Karpas-422 (cell line): Measurements from ENCODE around the gene PLAC8. TPM values are rescaled to one million over a fixed set of nuclear protein-coding genes. Genes with fewer than 3 reads are reported as not detected.
"Not testable (repeated sequence)": the region's sequence is repeated elsewhere in the genome, so short reads cannot be mapped to it uniquely, and the experiment has no call there.

Experiments used
- DNase-seq: peaks from one replicate; pipeline ENCODE4 v3.0.0-alpha.2; 2015
- H2AFZ ChIP-seq: fragments of 200-600 bp; sonication (generic); 2 replicates; pipeline ENCODE4 v1.6.1; 2014; ENCODE audit warnings: antibody characterized with exemption, low read length, mixed read lengths
- H3K27ac ChIP-seq: fragments of 200-600 bp; sonication (generic); 2 replicates; pipeline ENCODE4 v1.5.1; 2014; ENCODE audit warnings: mild to moderate bottlenecking, low read length, moderate library complexity
- H3K27me3 ChIP-seq: fragments of 200-600 bp; sonication (generic); 2 replicates; pipeline ENCODE4 v1.6.1; 2014; ENCODE audit warnings: low read length, mixed read lengths
- H3K36me3 ChIP-seq: fragments of 200-600 bp; sonication (generic); 2 replicates; pipeline ENCODE4 v1.6.1; 2014; ENCODE audit warnings: low read length, mixed read lengths; ENCODE audit not compliant: insufficient read depth
- H3K4me1 ChIP-seq: fragments of 200-600 bp; sonication (generic); 2 replicates; pipeline ENCODE4 v1.6.1; 2014; ENCODE audit warnings: mild to moderate bottlenecking, low read length, mixed read lengths
- H3K4me2 ChIP-seq: fragments of 200-600 bp; sonication (generic); 2 replicates; pipeline ENCODE4 v1.6.1; 2014; ENCODE audit warnings: low read length, low read depth, mild to moderate bottlenecking; ENCODE audit not compliant: poor library complexity, severe bottlenecking
- H3K4me3 ChIP-seq: fragments of 200-600 bp; sonication (generic); 2 replicates; pipeline ENCODE4 v1.5.1; 2014; ENCODE audit warnings: mild to moderate bottlenecking, antibody characterized with exemption, low read length, mixed read lengths
- H3K79me2 ChIP-seq: fragments of 200-600 bp; sonication (generic); 2 replicates; pipeline ENCODE4 v1.6.1; 2014; ENCODE audit warnings: mild to moderate bottlenecking, low read length, mixed read lengths
- H3K9ac ChIP-seq: fragments of 200-600 bp; sonication (generic); 2 replicates; pipeline ENCODE4 v1.6.0; 2014; ENCODE audit warnings: low read length
- H3K9me2 ChIP-seq: fragments of 200-600 bp; sonication (generic), shearing (Covaris generic); replicated peaks from 2 replicates; pipeline ENCODE4 v1.6.0; 2014; ENCODE audit warnings: mild to moderate bottlenecking, low read length, moderate library complexity; ENCODE audit not compliant: insufficient read depth
- H3K9me3 ChIP-seq: fragments of 300-700, 200-600 bp; sonication (generic); 2 replicates; pipeline ENCODE4 v1.6.1; 2014; ENCODE audit warnings: low read length, mixed read lengths
- H4K20me1 ChIP-seq: fragments of 200-600 bp; sonication (generic); 2 replicates; pipeline ENCODE4 v1.6.1; 2014; ENCODE audit warnings: mild to moderate bottlenecking, antibody characterized with exemption, low read length, low read depth; ENCODE audit not compliant: insufficient read depth
- total RNA-seq: library from RNA; depleted of rRNA; stranded (reverse); fragments of >200 nt; shearing (Covaris generic); gene quantifications from 2 replicates; pipeline ENCODE4 v1.2.3, GENCODE V29; 2014; ENCODE audit warnings: low replicate concordance

The PLAC8 gene
- total RNA-seq, 1 experiment from 2014 or later: not detected

DNA sequence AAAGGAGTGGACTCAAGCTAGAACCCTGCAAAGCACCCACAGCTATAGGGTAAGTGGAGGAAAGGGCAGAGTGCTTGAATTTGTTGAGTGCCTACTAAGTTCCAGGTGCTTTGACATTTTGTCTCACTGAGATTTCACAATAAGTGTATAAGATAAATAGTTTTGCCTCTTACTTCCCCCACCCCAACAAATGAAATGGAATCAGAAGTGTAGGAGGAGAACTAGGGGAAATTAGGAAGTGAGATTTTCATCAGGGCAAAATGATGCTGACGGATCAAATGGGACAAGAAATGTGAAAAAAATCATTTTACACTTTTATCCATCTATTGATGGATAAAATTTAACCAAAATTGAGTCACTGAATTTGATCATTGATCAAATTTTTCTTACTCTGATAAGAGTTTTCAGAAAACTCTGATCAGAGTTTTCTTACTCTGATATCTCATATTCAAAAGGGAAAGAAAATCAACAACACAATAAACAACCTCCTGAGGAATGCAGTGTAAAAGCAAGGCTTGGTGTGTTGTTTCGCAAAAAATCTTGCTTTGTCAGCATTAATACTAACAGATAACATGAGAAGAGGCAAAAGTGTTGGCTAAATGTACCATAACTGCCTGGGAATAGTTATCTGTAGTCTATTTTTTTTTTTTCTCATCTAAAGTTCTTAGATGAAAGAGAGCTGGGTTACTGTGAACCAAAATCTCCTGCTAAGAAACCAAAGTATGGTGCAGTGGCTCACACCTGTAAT is 24.9 kb downstream of the PLAC8 start:
- H3K27ac ChIP-seq: no peak overlapping the region
- H4K20me1 ChIP-seq: no peaks in the 10 kb centered on the region
- H3K4me1 ChIP-seq: no peaks in the 10 kb centered on the region
- H3K4me3 ChIP-seq: no peak overlapping the region
- H3K36me3 ChIP-seq: no peaks in the 10 kb centered on the region
- H3K79me2 ChIP-seq: no peaks in the 10 kb centered on the region
- no peak overlapping the region for H3K9ac ChIP-seq
- no peak for DNase-seq
- H3K9me2 ChIP-seq: no peaks in the 10 kb centered on the region
- no peaks in the 10 kb centered on the region for H3K27me3 ChIP-seq
- no peak overlapping the region for H3K4me2 ChIP-seq
- H3K9me3 ChIP-seq: no peaks in the 10 kb centered on the region
- H2AFZ ChIP-seq: no peak overlapping the region

DNA sequence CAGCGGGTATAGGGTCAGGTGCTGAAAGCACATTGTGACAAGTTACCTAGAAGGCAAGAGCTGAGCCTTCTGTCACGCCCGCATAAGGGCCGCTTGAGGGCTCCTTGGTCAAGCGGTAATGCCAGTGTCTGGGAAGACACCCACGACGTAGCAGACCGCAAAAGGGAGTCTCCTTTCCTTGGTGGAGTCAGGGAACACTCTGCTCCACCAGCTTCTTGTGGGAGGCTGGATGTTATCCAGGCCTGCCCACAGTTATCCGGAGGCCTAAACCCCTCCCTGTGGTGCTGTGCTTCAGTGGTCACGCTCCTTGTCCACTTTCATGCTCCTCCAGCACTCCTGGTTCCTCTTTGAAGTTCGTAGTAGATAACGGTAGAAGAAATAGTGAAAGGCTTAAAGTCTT is 29.6 kb downstream of the PLAC8 start:
- not testable (repeated sequence) for H3K9me3 ChIP-seq, H3K4me2 ChIP-seq, DNase-seq, H3K79me2 ChIP-seq, H3K27ac ChIP-seq, H2AFZ ChIP-seq, H3K4me1 ChIP-seq, H3K36me3 ChIP-seq, H3K9ac ChIP-seq, H4K20me1 ChIP-seq, H3K27me3 ChIP-seq, H3K9me2 ChIP-seq, H3K4me3 ChIP-seq

DNA sequence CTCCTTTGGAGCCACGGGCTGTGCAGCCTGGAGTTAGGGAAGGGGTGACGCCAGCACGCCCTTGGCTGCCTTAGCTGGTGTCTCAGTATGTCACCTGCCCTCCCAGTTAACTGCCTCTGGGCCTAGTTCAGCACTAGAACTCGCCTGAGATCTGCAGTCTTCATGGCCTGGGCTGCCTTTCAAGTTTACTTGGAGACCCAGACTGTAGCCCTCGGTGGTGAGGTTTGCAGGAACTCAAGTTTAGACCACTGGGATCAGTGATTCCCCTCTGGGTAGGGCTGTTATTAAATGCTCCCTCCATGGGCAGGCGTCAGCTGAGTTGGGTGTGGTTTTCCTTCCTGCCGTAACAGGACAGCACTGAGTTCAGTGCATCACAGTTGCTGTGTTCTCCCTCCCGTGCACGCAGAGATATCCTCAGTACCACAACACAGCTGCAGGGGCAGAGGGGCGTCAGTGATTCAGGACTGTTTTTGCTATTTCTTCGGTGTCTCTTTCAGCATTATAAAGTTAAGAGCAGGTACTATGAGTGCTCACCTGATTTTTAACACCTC is 30.5 kb downstream of the PLAC8 start:
- Histone ChIP-seq H3K4me1 (no peaks in the 10 kb centered on the region), H3K36me3 (no peaks in the 10 kb centered on the region), H3K27me3 (no peaks in the 10 kb centered on the region), H3K4me2 (no peak overlapping the region), H3K27ac (no peak overlapping the region), H3K4me3 (no peak overlapping the region), H3K9me2 (no peaks in the 10 kb centered on the region), H4K20me1 (no peaks in the 10 kb centered on the region), H3K79me2 (no peaks in the 10 kb centered on the region), H3K9ac (no peak overlapping the region), H2AFZ (no peak overlapping the region), H3K9me3 (no peaks in the 10 kb centered on the region)
- DNase-seq: no peak

DNA sequence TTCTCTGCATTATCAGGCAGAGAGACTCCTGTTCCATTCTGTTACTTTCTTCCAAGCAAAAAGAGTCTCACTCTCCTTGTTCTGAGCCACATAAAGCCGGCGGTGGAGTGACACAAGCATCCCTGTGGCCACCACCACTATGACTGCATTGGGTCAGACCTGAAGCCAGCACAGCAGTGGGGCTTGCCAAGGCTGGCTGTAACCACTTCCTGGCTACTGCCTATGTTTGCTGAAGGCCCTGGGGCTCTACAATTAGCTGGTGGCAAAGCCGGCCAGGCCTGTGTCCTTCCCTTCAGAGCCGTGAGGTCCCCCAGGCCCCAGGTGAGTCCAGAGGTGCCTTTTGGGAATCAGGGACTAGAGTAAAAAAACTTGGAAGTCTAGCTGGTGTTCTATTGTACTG is 31.8 kb downstream of the PLAC8 start:
- Histone ChIP-seq H3K9me3 (no peaks in the 10 kb centered on the region), H2AFZ (no peak overlapping the region), H3K4me3 (no peak overlapping the region), H3K79me2 (no peaks in the 10 kb centered on the region), H3K27me3 (no peaks in the 10 kb centered on the region), H3K9me2 (no peaks in the 10 kb centered on the region), H3K4me2 (no peak overlapping the region), H3K27ac (no peak overlapping the region), H3K9ac (no peak overlapping the region), H4K20me1 (no peaks in the 10 kb centered on the region), H3K36me3 (no peaks in the 10 kb centered on the region), H3K4me1 (no peaks in the 10 kb centered on the region)
- no peak for DNase-seq

DNA sequence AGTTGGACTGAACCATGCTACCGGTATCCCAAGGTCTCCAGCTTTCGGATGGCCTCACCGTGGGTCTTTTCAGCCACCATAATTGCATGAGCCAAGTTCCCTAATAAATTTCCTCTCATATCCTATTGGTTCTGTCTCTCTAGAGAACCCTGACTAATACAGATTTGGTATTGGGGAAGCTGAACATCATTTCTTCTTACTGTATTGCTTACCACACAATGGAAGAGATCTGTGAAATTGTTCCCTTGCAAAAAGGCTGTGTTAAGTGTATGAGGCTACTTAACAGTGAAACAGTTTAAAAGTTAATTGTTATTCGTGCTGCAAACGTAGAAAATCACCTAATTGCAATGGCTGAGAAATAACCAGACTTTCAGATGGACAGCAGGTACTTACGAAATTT is 34.0 kb downstream of the PLAC8 start:
- Histone ChIP-seq H3K9ac (no peak overlapping the region), H2AFZ (no peak overlapping the region), H3K27me3 (no peaks in the 10 kb centered on the region), H3K4me2 (no peak overlapping the region), H3K9me2 (no peaks in the 10 kb centered on the region), H4K20me1 (no peaks in the 10 kb centered on the region), H3K36me3 (no peaks in the 10 kb centered on the region), H3K4me3 (no peak overlapping the region), H3K79me2 (no peaks in the 10 kb centered on the region), H3K27ac (no peak overlapping the region), H3K9me3 (no peaks in the 10 kb centered on the region), H3K4me1 (no peaks in the 10 kb centered on the region)
- DNase-seq: no peak

DNA sequence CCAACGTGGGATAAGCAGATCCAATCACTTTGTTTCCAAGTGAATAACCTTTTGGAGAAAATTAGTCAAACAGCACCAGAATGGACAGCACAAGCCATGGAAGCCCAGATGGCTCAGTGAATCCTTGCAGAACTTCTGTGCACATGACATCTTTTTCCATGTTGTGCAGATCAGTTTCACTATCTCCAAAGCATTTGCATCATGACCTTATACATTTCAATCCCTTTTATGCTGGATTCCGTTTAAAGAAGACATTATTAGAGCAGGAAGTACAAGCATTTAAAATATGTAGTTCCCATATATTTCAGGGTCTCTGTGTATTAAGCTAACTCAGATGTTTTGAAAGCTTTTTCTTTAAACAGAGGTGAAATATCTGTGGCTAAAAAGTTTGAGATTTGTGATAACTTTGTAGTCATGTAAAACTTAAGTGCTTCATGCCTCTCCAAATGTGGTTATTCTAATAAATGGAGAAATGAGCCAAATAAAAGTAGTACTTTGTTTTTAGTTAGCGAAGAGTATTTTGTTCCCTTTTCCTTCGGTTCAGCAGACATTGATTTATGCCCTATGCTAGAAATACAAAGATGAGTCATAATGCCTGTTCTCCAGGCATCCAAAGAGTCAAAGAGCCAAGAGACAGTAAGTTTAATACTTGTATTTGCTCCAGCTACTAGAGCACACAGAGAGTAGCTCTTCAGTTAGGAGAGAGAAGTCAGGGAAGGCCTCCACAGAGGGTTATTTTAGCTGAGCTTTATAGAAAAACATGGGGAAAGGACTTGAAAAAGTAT is 39.0 kb downstream of the PLAC8 start:
- Histone ChIP-seq H3K27me3 (no peaks in the 10 kb centered on the region), H3K9me3 (no peaks in the 10 kb centered on the region), H3K4me2 (no peak overlapping the region), H3K9me2 (no peaks in the 10 kb centered on the region), H3K36me3 (no peaks in the 10 kb centered on the region), H4K20me1 (no peaks in the 10 kb centered on the region), H3K79me2 (no peaks in the 10 kb centered on the region), H3K4me1 (no peaks in the 10 kb centered on the region), H2AFZ (no peak overlapping the region), H3K4me3 (no peak overlapping the region), H3K27ac (no peak overlapping the region), H3K9ac (no peak overlapping the region)
- no peak for DNase-seq

DNA sequence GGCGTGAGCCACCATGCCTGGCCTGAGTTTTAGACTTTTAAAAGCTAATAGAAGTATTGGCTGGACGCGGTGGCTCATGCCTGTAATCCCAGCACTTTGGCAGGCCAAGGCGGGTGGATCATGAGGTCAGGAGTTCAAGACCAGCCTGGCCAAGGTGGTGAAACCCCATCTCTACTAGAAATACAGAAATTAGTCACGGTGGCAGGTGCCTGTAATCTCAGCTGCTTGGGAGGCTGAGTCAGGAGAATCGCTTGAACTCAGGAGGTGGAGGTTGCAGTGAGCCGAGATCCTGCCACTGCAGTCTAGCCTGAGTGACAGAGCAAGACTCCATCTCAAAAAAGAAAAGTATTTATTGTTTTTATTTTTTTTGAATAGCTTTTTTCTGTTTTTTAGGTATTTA is 39.7 kb downstream of the PLAC8 start:
- H3K4me3 ChIP-seq, DNase-seq, H4K20me1 ChIP-seq, H3K4me1 ChIP-seq, H2AFZ ChIP-seq, H3K36me3 ChIP-seq, H3K9ac ChIP-seq, H3K9me3 ChIP-seq, H3K9me2 ChIP-seq, H3K27ac ChIP-seq, H3K79me2 ChIP-seq, H3K27me3 ChIP-seq, H3K4me2 ChIP-seq: not testable (repeated sequence)

DNA sequence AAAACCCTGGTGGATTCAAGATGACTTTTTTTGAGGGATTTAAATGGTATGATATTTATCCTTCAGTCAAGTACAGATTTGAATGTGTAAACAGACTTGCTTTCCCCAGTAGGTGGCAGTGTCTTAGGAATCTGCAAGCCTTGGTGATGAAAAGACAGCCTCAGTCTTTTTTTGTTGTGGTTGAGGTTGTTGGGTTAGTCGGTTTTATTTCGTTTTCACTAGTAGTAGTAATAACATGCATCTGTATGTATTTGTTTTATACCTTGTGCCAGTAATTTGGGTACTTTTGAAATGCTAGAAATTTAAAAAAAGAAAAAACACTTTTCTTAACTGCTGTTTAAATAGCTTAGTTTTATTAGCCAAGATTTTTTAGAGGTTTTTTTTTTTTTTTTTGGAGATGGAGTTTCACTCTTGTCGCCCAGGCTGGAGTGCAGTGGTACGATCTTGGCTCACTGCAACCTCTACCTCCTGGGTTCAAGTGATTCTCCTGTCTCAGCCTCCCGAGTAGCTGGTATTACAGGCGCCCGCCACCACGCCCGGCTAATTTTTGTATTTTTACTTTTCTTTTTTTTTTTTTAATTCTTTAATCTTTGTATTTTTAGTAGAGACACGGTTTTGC is 40.3 kb downstream of the PLAC8 start:
- Histone ChIP-seq H3K4me2 (no peak overlapping the region), H3K9me2 (no peaks in the 10 kb centered on the region), H3K79me2 (no peaks in the 10 kb centered on the region), H3K9me3 (no peaks in the 10 kb centered on the region), H3K27me3 (no peaks in the 10 kb centered on the region), H3K9ac (no peak overlapping the region), H3K36me3 (no peaks in the 10 kb centered on the region), H3K4me3 (no peak overlapping the region), H4K20me1 (no peaks in the 10 kb centered on the region), H3K27ac (no peak overlapping the region), H3K4me1 (no peaks in the 10 kb centered on the region), H2AFZ (no peak overlapping the region)
- DNase-seq: peak; percentile 72
